ENCODE measurements around the gene SEC24D. TPM values are rescaled to one million over a fixed set of nuclear protein-coding genes. Genes with fewer than 3 reads are reported as not detected.

Gene SEC24D
- total RNA-seq, 1 donor from 2014 or later: 48.5 TPM

DNA sequence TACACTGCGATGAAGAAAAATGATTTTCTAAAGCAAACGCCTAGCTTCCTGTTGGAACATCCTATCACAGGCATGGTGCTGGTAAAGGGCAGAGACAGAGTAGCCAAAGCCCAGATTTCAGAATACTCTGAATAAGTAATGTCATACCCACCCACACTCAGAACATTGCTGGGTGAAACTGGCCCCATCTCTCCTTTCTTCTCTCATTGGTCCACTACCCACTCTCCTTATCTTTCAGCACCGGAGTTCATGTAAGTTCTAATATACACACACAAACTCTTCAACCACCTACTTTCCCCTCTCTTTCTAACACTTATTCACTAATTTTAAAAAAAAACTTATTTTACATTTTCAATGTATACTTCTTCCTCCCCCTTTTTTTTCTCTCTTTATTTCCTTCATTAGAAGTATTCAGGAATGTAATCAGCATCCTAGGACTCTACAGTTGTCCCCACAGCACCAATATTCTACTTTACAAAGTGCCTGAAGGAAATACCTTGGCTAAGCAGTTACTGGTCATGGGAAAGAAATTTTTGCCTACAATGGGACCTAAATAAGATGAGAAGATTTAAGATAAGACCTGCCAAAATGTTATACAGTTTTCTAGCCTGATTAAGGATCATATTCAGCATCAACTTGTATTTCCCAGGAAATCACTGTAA is 63.0 kb downstream of the SEC24D start:
- TF ChIP-seq, protein P1, sequence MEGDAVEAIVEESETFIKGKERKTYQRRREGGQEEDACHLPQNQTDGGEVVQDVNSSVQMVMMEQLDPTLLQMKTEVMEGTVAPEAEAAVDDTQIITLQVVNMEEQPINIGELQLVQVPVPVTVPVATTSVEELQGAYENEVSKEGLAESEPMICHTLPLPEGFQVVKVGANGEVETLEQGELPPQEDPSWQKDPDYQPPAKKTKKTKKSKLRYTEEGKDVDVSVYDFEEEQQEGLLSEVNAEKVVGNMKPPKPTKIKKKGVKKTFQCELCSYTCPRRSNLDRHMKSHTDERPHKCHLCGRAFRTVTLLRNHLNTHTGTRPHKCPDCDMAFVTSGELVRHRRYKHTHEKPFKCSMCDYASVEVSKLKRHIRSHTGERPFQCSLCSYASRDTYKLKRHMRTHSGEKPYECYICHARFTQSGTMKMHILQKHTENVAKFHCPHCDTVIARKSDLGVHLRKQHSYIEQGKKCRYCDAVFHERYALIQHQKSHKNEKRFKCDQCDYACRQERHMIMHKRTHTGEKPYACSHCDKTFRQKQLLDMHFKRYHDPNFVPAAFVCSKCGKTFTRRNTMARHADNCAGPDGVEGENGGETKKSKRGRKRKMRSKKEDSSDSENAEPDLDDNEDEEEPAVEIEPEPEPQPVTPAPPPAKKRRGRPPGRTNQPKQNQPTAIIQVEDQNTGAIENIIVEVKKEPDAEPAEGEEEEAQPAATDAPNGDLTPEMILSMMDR (IDR thresholded peaks at IDR 0.05; ENCODE audit: insufficient read depth, low read length, poor library complexity, severe bottlenecking): no peak
- no peak for DNase-seq (ENCODE audit: low read depth)
- Histone ChIP-seq H3K4me3 (ENCODE audit: low read depth, low read length) (no peak overlapping the region), H3K36me3 (ENCODE audit: control insufficient read depth, insufficient read depth, low read length) (no peaks in the 10 kb centered on the region), H3K27me3 (ENCODE audit: control insufficient read depth, insufficient read depth, low read length) (no peaks in the 10 kb centered on the region)

DNA sequence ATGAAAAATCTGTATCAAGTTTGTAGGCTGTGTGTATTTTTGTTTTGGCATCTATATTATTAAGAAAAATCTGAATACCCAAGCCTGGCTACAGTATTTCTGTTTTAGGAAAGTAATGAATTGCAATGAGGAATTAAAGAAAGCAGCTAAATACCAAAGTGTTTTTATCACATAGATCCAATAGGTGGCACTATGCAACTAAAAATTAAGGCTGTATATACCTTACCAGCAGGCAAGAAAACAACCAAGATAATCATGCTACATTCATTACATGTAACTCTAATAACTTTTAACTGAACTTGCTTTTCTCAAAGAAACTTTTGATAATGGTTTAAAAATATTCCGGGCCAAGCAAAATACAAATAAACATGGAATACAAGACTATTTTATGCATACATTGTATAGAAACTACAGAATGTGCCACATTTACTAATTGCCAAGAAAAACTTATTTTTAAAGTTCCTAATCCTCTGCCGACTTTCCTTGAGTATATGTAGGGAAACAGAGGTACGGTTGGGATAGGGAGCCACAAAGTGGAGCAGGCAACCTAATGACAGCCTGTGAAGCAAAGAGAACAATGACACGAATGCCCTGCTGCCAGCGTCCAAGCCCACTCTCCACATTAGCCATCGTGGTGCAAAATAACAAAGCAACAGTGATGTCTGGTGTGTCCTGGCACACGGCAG is 63.7 kb downstream of the SEC24D start:
- TF ChIP-seq, protein P1 (IDR thresholded peaks at IDR 0.05; ENCODE audit: insufficient read depth, low read length, poor library complexity, severe bottlenecking): peak; percentile 39
- Histone ChIP-seq H3K27me3 (ENCODE audit: control insufficient read depth, insufficient read depth, low read length) (no peaks in the 10 kb centered on the region), H3K4me3 (ENCODE audit: low read depth, low read length) (no peak overlapping the region), H3K36me3 (ENCODE audit: control insufficient read depth, insufficient read depth, low read length) (no peaks in the 10 kb centered on the region)
- peak; percentile 7 for DNase-seq (ENCODE audit: low read depth)

DNA sequence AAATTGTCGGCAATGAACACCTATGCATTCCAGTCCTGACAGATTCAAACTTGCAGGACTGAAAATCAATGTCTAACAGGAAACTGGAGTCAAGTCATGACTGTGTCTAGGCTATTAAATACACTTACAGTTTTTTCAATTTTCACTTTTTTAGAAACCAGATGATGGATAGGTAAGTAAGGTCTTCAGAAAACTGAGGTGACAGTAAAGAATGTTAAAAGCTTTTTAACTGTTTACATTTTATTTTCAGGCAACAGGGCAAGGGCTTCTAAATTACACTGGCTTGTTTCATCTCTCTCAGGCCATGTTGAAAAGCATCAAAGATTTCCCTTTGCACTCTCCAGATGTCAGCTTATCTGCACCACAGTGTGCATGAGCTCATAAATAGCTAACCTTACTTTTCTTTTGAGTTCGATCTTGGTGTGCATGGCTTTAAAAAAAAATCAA is 65.2 kb downstream of the SEC24D start:
- TF ChIP-seq, protein P1 (IDR thresholded peaks at IDR 0.05; ENCODE audit: insufficient read depth, low read length, poor library complexity, severe bottlenecking): no peak

DNA sequence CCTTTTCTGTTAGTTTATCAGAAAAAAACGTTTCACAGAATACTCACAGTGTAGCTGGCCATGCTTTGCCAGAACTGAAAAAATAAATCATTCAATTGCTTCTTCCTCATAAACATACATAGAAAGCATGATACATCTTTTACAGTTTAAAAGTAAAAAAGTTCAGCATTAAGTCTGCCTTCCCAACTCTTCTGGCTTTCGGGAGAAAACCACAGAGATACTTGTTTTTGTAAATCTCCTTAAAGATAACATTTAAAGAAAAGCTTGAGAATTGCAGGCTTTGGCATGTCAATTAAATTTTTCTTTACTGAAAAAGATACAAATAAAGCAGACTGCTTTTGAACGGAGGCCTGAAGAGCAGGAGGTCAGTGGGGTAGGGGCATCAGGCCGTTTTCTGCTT is 66.8 kb downstream of the SEC24D start:
- no peak for DNase-seq (ENCODE audit: low read depth)
- no peak overlapping the region for H3K4me3 ChIP-seq (ENCODE audit: low read depth, low read length)
- H3K36me3 ChIP-seq (ENCODE audit: control insufficient read depth, insufficient read depth, low read length): peaks cover 2% of the 10 kb centered on the region
- TF ChIP-seq, protein P1 (IDR thresholded peaks at IDR 0.05; ENCODE audit: insufficient read depth, low read length, poor library complexity, severe bottlenecking): no peak
- H3K27me3 ChIP-seq (ENCODE audit: control insufficient read depth, insufficient read depth, low read length): no peaks in the 10 kb centered on the region

More for the DNA sequence above, 65.2 kb downstream of the SEC24D start:
- Histone ChIP-seq H3K36me3 (ENCODE audit: control insufficient read depth, insufficient read depth, low read length) (peaks cover 2% of the 10 kb centered on the region), H3K27me3 (ENCODE audit: control insufficient read depth, insufficient read depth, low read length) (no peaks in the 10 kb centered on the region), H3K4me3 (ENCODE audit: low read depth, low read length) (no peak overlapping the region)
- no peak for DNase-seq (ENCODE audit: low read depth)

DNA sequence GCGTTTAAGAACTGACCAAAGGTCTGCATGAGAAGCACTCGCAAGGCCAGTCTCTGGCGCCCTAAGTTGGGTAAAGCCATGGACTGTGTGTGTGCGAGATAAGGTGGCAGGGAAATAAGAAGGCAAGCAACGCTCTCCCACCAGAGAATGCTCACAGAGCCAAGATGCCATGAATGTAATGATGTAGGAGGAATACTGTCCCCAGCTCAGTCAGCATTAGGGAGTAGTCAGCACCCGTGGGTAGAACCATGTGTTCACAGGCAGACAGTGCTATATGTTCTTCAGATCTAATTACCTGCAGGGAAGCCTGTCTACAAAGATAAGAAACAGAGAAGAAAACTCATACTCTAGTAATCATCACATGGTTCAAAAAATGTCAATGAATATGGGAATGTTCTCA is 68.8 kb downstream of the SEC24D start:
- TF ChIP-seq, protein P1 (IDR thresholded peaks at IDR 0.05; ENCODE audit: insufficient read depth, low read length, poor library complexity, severe bottlenecking): no peak
- DNase-seq (ENCODE audit: low read depth): no peak

More for the DNA sequence above, 68.8 kb downstream of the SEC24D start:
- H3K36me3 ChIP-seq (ENCODE audit: control insufficient read depth, insufficient read depth, low read length): peaks cover 2% of the 10 kb centered on the region
- H3K4me3 ChIP-seq (ENCODE audit: low read depth, low read length): no peak overlapping the region
- no peaks in the 10 kb centered on the region for H3K27me3 ChIP-seq (ENCODE audit: control insufficient read depth, insufficient read depth, low read length)

Measured in kidney epithelial cell (primary cell).